Natural killer cell (primary cell): ENCODE measurements around the gene NPAS3. TPM values are rescaled to one million over a fixed set of nuclear protein-coding genes. Genes with fewer than 3 reads are reported as not detected.

Experiments used
- ATAC-seq, 3 donors: fragments of 150-1000 bp in 2 of 3; fragments of 200-7000 bp in 1 of 3; cut with Tn5 transposase; 1 replicate in 1 of 3; 2 replicates in 2 of 3; pipeline ENCODE4 v1.10.0; 2021; ENCODE audit warnings: mild to moderate bottlenecking in 2 of 3, moderate library complexity in 2 of 3
- DNase-seq, 2 donors: peaks; one replicate each; pipeline versions ENCODE4 v3.0.0 to v3.0.0-alpha.2; 2013 to 2021; ENCODE audit warnings: mixed read lengths in 1 of 2
- H3K27ac ChIP-seq: one replicate; pipeline ENCODE4 v1.5.1; 2013; ENCODE audit warnings: mild to moderate bottlenecking, low read length
- H3K27me3 ChIP-seq: one replicate; pipeline ENCODE4 v1.6.1; 2013; ENCODE audit warnings: low read length; ENCODE audit not compliant: control insufficient read depth, insufficient read depth
- H3K36me3 ChIP-seq: one replicate; pipeline ENCODE4 v1.6.1; 2013; ENCODE audit warnings: low read length; ENCODE audit not compliant: control insufficient read depth, insufficient read depth
- H3K4me1 ChIP-seq: one replicate; pipeline ENCODE4 v1.6.1; 2013; ENCODE audit warnings: low read length; ENCODE audit not compliant: control insufficient read depth, insufficient read depth
- H3K4me3 ChIP-seq: one replicate; pipeline ENCODE4 v1.5.1; 2013; ENCODE audit warnings: low read length
- H3K9me3 ChIP-seq: one replicate; pipeline ENCODE4 v1.6.1; 2013; ENCODE audit warnings: low read length; ENCODE audit not compliant: control insufficient read depth, insufficient read depth
- H3K27ac Mint-ChIP-seq, 2 donors: one replicate each; pipeline ENCODE4 v1.8.0; 2022; ENCODE audit warnings: mild to moderate bottlenecking in 2 of 2, mixed read lengths in 2 of 2, moderate library complexity in 1 of 2
- H3K27me3 Mint-ChIP-seq, 2 donors: one replicate each; pipeline ENCODE4 v1.8.0; 2022; ENCODE audit warnings: low read depth in 2 of 2, mixed read lengths in 2 of 2
- H3K36me3 Mint-ChIP-seq: one replicate; pipeline ENCODE4 v1.8.0; 2022; ENCODE audit warnings: mixed read lengths
- H3K4me1 Mint-ChIP-seq, 2 donors: one replicate each; pipeline ENCODE4 v1.8.0; 2022; ENCODE audit warnings: mixed read lengths in 2 of 2
- H3K4me3 Mint-ChIP-seq: one replicate; pipeline ENCODE4 v1.8.0; 2022; ENCODE audit warnings: mild to moderate bottlenecking, moderate library complexity, mixed read lengths
- H3K9me3 Mint-ChIP-seq, 2 donors: one replicate each; pipeline ENCODE4 v1.8.0; 2022; ENCODE audit warnings: mixed read lengths in 2 of 2
- WGBS: methylation state at CpG from one replicate; pipeline ENCODE4 v1.1.7; 2013; ENCODE audit warnings: missing lambda C conversion rate; ENCODE audit not compliant: insufficient coverage; 5-methylcytosine and 5-hydroxymethylcytosine counted together
- intact Hi-C: fragments of 100-400 bp; cut with micrococcal nuclease; formaldehyde crosslinking; loops from one replicate; pipeline ENCODE4 v1.14.2; 2022
- total RNA-seq, 4 donors: library from RNA; stranded (reverse); fragments of 120-200 nt in 1 of 4; gene quantifications; one replicate each; pipeline versions ENCODE4 v1.2.3 to v1.2.4, GENCODE V29; 2013 to 2022
- TF ChIP-seq, protein P1 (sequence below): fragments of 200-600 bp; IDR thresholded peaks from one replicate; pipeline ENCODE4 v1.8.0; 2022; ENCODE audit warnings: antibody characterized with exemption

The NPAS3 gene
- total RNA-seq, 3 donors from 2014 or later (not counting 1 experiment from before 2014, with no cell fraction given) = not detected

DNA sequence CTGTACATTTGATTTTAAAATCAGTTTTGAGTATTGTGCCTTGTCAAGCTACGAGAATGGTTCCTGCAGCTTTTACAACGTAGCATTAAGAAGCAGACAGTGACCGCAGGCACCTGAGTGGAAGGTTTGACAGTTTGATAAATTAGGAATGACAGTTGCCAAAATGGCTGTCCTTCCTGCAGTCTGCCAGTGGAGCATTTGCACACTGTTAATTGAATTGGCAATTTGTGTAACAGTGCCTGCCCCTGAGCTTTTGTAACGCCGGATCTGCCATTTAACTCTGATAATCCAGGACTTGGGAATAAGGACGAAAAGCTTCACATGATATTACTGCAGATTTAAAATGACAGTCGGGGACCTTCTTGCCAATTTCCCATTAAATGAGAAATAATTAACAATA, 385.3 kb downstream of the NPAS3 start:
- intact Hi-C loops = no loop called here
- H3K4me1 Mint-ChIP-seq = no peaks in the 10 kb centered on the region
- H3K27ac ChIP-seq = no peak overlapping the region
- H3K9me3 Mint-ChIP-seq = peaks cover 3 to 14% of the 10 kb centered on the region in 2 donors
- no peak overlapping the region for H3K4me3 ChIP-seq
- no peaks in the 10 kb centered on the region for H3K27me3 Mint-ChIP-seq
- WGBS = 90% methylated on average over 7 of the region's 7 CpGs
- no peaks in the 10 kb centered on the region for H3K27me3 ChIP-seq
- H3K27ac Mint-ChIP-seq = no peak overlapping the region
- no peaks in the 10 kb centered on the region for H3K36me3 Mint-ChIP-seq
- no peaks in the 10 kb centered on the region for H3K36me3 ChIP-seq
- ATAC-seq = no peak
- no peaks in the 10 kb centered on the region for H3K9me3 ChIP-seq
- TF ChIP-seq, protein P1, sequence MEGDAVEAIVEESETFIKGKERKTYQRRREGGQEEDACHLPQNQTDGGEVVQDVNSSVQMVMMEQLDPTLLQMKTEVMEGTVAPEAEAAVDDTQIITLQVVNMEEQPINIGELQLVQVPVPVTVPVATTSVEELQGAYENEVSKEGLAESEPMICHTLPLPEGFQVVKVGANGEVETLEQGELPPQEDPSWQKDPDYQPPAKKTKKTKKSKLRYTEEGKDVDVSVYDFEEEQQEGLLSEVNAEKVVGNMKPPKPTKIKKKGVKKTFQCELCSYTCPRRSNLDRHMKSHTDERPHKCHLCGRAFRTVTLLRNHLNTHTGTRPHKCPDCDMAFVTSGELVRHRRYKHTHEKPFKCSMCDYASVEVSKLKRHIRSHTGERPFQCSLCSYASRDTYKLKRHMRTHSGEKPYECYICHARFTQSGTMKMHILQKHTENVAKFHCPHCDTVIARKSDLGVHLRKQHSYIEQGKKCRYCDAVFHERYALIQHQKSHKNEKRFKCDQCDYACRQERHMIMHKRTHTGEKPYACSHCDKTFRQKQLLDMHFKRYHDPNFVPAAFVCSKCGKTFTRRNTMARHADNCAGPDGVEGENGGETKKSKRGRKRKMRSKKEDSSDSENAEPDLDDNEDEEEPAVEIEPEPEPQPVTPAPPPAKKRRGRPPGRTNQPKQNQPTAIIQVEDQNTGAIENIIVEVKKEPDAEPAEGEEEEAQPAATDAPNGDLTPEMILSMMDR = no peak
- no peak overlapping the region for H3K4me3 Mint-ChIP-seq
- H3K4me1 ChIP-seq = no peaks in the 10 kb centered on the region
- DNase-seq = no peak

DNA sequence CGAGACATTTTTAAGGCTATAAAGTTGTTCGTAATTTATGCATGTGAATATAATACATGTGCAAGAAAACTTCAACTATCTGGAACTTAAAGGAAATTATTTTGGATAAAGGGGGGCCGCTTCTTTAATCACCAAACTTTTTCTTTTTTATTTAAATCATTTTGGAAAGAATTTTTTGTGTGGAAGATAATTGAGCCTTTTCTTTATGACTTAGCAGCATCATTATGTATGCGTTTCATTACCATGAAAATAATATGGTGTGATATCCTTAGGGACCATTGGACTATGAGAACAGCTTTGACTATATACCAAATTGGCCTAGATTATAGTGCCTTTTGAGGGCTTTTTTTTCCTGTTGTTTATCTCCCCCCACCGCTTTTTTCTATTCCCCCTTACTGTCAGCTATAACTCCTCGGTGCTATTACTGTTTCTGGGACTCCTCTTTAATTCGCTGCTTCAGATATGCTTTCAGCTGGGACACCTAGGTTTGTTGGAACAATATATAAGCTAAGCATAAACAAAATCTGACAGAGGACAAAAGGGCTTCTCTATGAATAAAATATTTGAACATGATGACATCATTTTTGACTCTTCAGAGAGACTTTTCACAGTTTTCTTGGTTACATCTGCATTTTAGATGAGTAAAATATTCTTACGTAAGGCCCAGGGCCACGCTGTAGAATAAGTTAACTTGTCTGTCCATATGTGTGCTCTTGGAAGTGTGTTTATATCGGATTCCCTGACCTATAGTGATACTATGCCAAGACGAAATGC, 392.7 kb downstream of the NPAS3 start:
- H3K27ac ChIP-seq = no peak overlapping the region
- TF ChIP-seq, protein P1 = no peak
- Mint-ChIP-seq H3K36me3 (no peaks in the 10 kb centered on the region), H3K4me3 (no peak overlapping the region), H3K9me3 (peaks cover 7 to 10% of the 10 kb centered on the region in 2 donors), H3K27ac (no peak overlapping the region), H3K27me3 (no peaks in the 10 kb centered on the region), H3K4me1 (no peaks in the 10 kb centered on the region)
- ATAC-seq (no peak), DNase-seq (no peak)
- H3K36me3 ChIP-seq = no peaks in the 10 kb centered on the region
- WGBS = 81% methylated on average over 8 of the region's 11 CpGs
- no peaks in the 10 kb centered on the region for H3K27me3 ChIP-seq
- peaks cover 3% of the 10 kb centered on the region for H3K9me3 ChIP-seq
- no peak overlapping the region for H3K4me3 ChIP-seq
- H3K4me1 ChIP-seq = no peaks in the 10 kb centered on the region
- intact Hi-C loops = no loop called here

DNA sequence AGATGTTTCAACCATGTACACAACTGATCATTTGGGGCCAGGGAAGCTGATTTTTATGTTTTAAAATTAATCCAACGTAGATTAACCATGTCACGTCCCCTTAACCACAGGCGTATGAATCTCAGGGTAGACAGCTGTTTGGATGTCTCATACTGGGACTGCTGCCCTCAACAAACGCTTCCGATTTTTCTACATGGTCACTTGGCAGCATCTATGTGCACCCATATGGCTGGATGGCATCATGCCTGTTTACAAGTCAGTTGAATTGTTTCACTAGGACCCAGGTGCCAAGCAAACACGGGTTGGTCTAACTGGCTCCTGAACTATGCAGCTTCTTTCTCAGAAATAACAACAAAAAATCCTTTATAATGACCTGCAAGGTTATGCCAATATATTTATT, 393.8 kb downstream of the NPAS3 start:
- Histone ChIP-seq H3K9me3 (peaks cover 3% of the 10 kb centered on the region), H3K4me3 (no peak overlapping the region), H3K4me1 (no peaks in the 10 kb centered on the region), H3K36me3 (no peaks in the 10 kb centered on the region), H3K27me3 (no peaks in the 10 kb centered on the region), H3K27ac (no peak overlapping the region)
- Mint-ChIP-seq H3K9me3 (peaks cover 7 to 11% of the 10 kb centered on the region in 2 donors), H3K4me3 (no peak overlapping the region), H3K27me3 (no peaks in the 10 kb centered on the region), H3K27ac (no peak overlapping the region), H3K36me3 (no peaks in the 10 kb centered on the region), H3K4me1 (no peaks in the 10 kb centered on the region)
- ATAC-seq (no peak), DNase-seq (no peak)
- 89% methylated on average over 6 of the region's 6 CpGs for WGBS
- intact Hi-C loops = no loop called here
- TF ChIP-seq, protein P1 = no peak

DNA sequence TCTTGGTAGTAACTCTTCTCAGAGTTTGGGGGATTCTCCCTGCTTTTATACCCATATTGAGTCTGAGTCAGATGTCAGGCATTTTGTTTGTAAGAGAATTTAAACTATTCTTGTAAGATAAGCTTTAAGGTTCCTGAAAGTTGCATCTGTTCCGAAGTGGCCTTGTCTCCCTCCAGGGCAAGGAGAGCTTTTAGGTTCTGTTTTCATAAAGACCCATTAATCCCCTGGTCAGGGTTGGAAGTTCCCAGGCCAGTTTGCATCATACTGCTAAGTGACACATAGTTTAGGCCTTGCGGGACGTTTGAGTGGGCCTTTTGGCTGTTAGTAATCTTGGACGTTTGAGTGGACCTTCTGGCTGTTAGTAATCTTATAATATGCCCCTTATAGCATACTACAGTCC, 396.7 kb downstream of the NPAS3 start:
- no peak for DNase-seq
- no peaks in the 10 kb centered on the region for H3K36me3 ChIP-seq
- ATAC-seq = no peak
- H3K9me3 Mint-ChIP-seq = peaks cover 6 to 7% of the 10 kb centered on the region in 2 donors
- no peak overlapping the region for H3K27ac ChIP-seq
- WGBS = 91% methylated on average over 3 of the region's 4 CpGs
- H3K27me3 ChIP-seq = no peaks in the 10 kb centered on the region
- peaks cover 3% of the 10 kb centered on the region for H3K9me3 ChIP-seq
- no peaks in the 10 kb centered on the region for H3K4me1 Mint-ChIP-seq
- no peak overlapping the region for H3K4me3 ChIP-seq
- H3K36me3 Mint-ChIP-seq = no peaks in the 10 kb centered on the region
- no peaks in the 10 kb centered on the region for H3K27me3 Mint-ChIP-seq
- no peak overlapping the region for H3K4me3 Mint-ChIP-seq
- intact Hi-C loops = no loop called here
- TF ChIP-seq, protein P1 = no peak
- H3K27ac Mint-ChIP-seq = no peak overlapping the region
- H3K4me1 ChIP-seq = no peaks in the 10 kb centered on the region
